WTC11 (cell line): ENCODE data around the gene LRTM2. TPM values are rescaled to one million over a fixed set of nuclear protein-coding genes. Genes with fewer than 3 reads are reported as not detected.
A peak's percentile ranks its signal among the peaks of the same experiment; 100 is the strongest.

Source experiments
- ATAC-seq: fragments of 200-7000 bp; cut with Tn5 transposase; 2 replicates; pipeline ENCODE4 v1.10.0; 2021; ENCODE audit warnings: mild to moderate bottlenecking, moderate library complexity
- CTCF ChIA-PET: fragments of 300-600 bp; sonication (Branson Sonifier 250); formaldehyde crosslinking; loops from one replicate; lab custom pipeline; 2021; ENCODE audit warnings: antibody characterized with exemption; lab: Charles Lee
- POLR2A ChIA-PET: fragments of 350-600 bp; sonication (Branson Sonifier 250); formaldehyde crosslinking; loops from one replicate; lab custom pipeline; 2021; ENCODE audit warnings: antibody characterized with exemption; lab: Charles Lee
- DNase-seq: peaks from one replicate; pipeline ENCODE4 v3.0.0; 2021; ENCODE audit warnings: low spot score
- H3K27ac Mint-ChIP-seq: 2 replicates; pipeline ENCODE4 v1.8.0; 2021; ENCODE audit warnings: mixed read lengths
- H3K27me3 Mint-ChIP-seq: 2 replicates; pipeline ENCODE4 v1.8.0; 2021; ENCODE audit warnings: low read depth, mild to moderate bottlenecking, moderate library complexity, mixed read lengths
- H3K36me3 Mint-ChIP-seq: 2 replicates; pipeline ENCODE4 v1.8.0; 2021; ENCODE audit warnings: mixed read lengths
- H3K4me1 Mint-ChIP-seq: 2 replicates; pipeline ENCODE4 v1.8.0; 2022; ENCODE audit warnings: mixed read lengths
- H3K4me3 Mint-ChIP-seq: 2 replicates; pipeline ENCODE4 v1.8.0; 2021; ENCODE audit warnings: mild to moderate bottlenecking, moderate library complexity, mixed read lengths
- H3K9me3 Mint-ChIP-seq: 2 replicates; pipeline ENCODE4 v1.8.0; 2021; ENCODE audit warnings: mixed read lengths
- AFF4 ChIP-seq: sonication (generic); formaldehyde crosslinking; IDR thresholded peaks from 2 replicates; pipeline ENCODE4 v1.8.1; 2023; ENCODE audit warnings: mild to moderate bottlenecking, missing genetic modification reagents, borderline replicate concordance
- ATF1 ChIP-seq: sonication (generic); formaldehyde crosslinking; IDR thresholded peaks from 2 replicates; pipeline ENCODE4 v1.8.1; 2023; ENCODE audit warnings: mild to moderate bottlenecking, moderate library complexity, missing genetic modification reagents
- CDX4 ChIP-seq: fragments of 250-450 bp; sonication (Bioruptor Pico); IDR thresholded peaks from 2 replicates; pipeline ENCODE4 v1.9.0; 2021; ENCODE audit warnings: moderate library complexity, mild to moderate bottlenecking, inconsistent platforms, borderline replicate concordance
- JAZF1 ChIP-seq: fragments of 250-450 bp; sonication (Bioruptor Pico); IDR thresholded peaks from 2 replicates; pipeline ENCODE4 v1.9.0; 2021; ENCODE audit warnings: moderate library complexity, mild to moderate bottlenecking, inconsistent platforms
- KAT7 ChIP-seq: sonication (generic); formaldehyde crosslinking; IDR thresholded peaks from 2 replicates; pipeline ENCODE4 v1.8.1; 2023; ENCODE audit warnings: missing genetic modification reagents, mild to moderate bottlenecking, borderline replicate concordance
- MXD4 ChIP-seq: fragments of 250-450 bp; sonication (Bioruptor Pico); IDR thresholded peaks from 2 replicates; pipeline ENCODE4 v1.8.0; 2021; ENCODE audit warnings: mild to moderate bottlenecking, moderate library complexity, borderline replicate concordance
- NFE2L1 ChIP-seq: sonication (generic); formaldehyde crosslinking; IDR thresholded peaks from 2 replicates; pipeline ENCODE4 v1.8.1; 2023; ENCODE audit warnings: missing genetic modification reagents
- NFYB ChIP-seq: sonication (generic); formaldehyde crosslinking; conservative IDR thresholded peaks from 2 replicates; pipeline ENCODE4 v1.8.0; 2022; ENCODE audit warnings: low read depth, missing genetic modification reagents
- NR3C1 ChIP-seq: sonication (generic); formaldehyde crosslinking; conservative IDR thresholded peaks from 2 replicates; pipeline ENCODE4 v1.8.1; 2023; ENCODE audit warnings: low read depth, mild to moderate bottlenecking, missing genetic modification reagents
- SMAD3 ChIP-seq: sonication (generic); formaldehyde crosslinking; IDR thresholded peaks from 2 replicates; pipeline ENCODE4 v1.8.0; 2022; ENCODE audit warnings: missing genetic modification reagents, mild to moderate bottlenecking, borderline replicate concordance
- ZNF121 ChIP-seq: sonication (generic); formaldehyde crosslinking; IDR thresholded peaks from 2 replicates; pipeline ENCODE4 v1.8.0; 2023; ENCODE audit warnings: missing genetic modification reagents
- ZNF396 ChIP-seq: fragments of 250-450 bp; sonication (Bioruptor Pico); IDR thresholded peaks from 2 replicates; pipeline ENCODE4 v1.8.0; 2021; ENCODE audit warnings: mild to moderate bottlenecking, moderate library complexity, borderline replicate concordance
- ZNF532 ChIP-seq: fragments of 250-450 bp; sonication (Bioruptor Pico); IDR thresholded peaks from 2 replicates; pipeline ENCODE4 v1.9.0; 2021; ENCODE audit warnings: mild to moderate bottlenecking, borderline replicate concordance
- ZNF671 ChIP-seq: fragments of 250-450 bp; sonication (Bioruptor Pico); IDR thresholded peaks from 2 replicates; pipeline ENCODE4 v1.8.0; 2021; ENCODE audit warnings: mild to moderate bottlenecking
- ZSCAN18 ChIP-seq: fragments of 250-450 bp; sonication (Bioruptor Pico); IDR thresholded peaks from 2 replicates; pipeline ENCODE4 v2.1.2; 2022; ENCODE audit warnings: mild to moderate bottlenecking, moderate library complexity
- total RNA-seq: library from RNA; stranded (reverse); gene quantifications from 3 replicates; pipeline ENCODE4 v1.2.3, GENCODE V29; 2021
- TF ChIP-seq, protein P1 (sequence below): fragments of 250-450 bp; sonication (Bioruptor Pico); IDR thresholded peaks from 2 replicates; pipeline ENCODE4 v1.9.0; 2021; ENCODE audit warnings: mild to moderate bottlenecking
- TF ChIP-seq, protein P2 (sequence below): sonication (generic); formaldehyde crosslinking; IDR thresholded peaks from 2 replicates; pipeline ENCODE4 v1.8.1; 2023; ENCODE audit warnings: mild to moderate bottlenecking, missing genetic modification reagents, moderate library complexity

LRTM2 gene
- total RNA-seq, 1 experiment from 2014 or later, result 0.66 TPM

DNA sequence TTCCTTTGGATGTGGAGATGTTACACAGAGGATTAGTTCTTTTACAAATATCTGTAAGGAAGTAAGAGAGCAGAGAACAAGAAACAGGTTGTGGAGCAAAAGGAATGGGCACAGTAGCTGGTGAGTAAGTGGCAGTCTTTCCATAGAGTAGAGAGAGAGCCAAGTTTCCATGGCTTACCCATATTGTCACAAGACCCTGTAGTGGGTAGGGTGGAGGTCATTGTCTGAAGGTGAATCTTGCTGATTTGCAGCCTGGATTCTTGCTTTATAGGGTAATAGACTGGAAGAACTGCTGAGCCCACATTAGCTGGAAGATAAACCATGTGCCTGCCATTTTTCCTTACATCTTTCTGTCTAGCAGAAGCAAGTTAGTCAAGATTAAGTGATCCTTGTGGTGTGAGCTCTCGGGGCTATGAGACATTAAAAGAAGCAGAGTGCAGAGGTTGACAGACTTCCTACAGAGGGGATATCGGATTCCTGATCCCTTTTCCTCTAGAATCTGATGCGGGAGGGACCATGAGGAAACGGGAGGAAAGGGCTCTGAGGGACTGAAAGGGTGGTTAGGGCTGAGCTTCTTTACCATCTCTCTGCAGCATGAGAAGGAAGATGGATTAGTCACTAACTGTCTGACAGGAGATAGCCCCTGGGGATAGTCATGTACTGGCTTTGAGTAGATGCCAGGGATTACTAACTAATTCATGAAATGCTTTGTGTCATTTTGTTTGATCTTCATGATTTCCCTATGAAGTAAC lies 44.0 kb upstream of the LRTM2 start:
- H3K36me3 Mint-ChIP-seq, result peaks cover 9% of the 10 kb centered on the region
- ChIA-PET CTCF (interaction anchor here (1.0 to 2.3 kb wide), 2 partner anchors 15 to 164 kb away, joined by 4 to 13 read pairs; no protein-coding TSS in a partner anchor), POLR2A (interaction anchor here (0.8 kb wide), 1 partner anchor 88 kb away, joined by 3 read pairs; no protein-coding TSS in a partner anchor)
- TF ChIP-seq ZNF532 (CRISPR knock-in tag), result no peak
- no peaks in the 10 kb centered on the region for H3K9me3 Mint-ChIP-seq
- peak overlapping the region; percentile 7 for H3K27ac Mint-ChIP-seq
- H3K27me3 Mint-ChIP-seq, result no peaks in the 10 kb centered on the region
- no peak overlapping the region for H3K4me3 Mint-ChIP-seq
- ATAC-seq, result peak; percentile 26; the same call in 1 of the 2 replicates
- DNase-seq, result no peak
- H3K4me1 Mint-ChIP-seq, result peaks cover 20% of the 10 kb centered on the region

DNA sequence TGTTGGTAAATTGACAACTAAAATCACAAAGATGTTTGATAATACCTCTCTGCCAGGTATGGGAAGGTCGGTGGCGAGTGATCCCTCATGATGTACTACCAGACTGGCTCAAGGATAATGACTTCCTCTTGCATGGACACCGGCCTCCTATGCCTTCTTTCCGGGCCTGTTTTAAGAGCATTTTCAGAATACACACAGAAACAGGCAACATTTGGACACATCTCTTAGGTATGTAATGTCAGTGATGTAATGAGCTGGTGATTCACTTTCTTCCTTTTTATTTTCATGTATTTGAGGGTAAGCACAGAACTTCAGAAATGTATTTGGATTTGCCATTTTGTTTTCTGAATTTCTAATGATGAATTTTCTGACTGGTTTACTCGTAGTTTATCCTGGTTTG lies 42.6 kb upstream of the LRTM2 start:
- ATAC-seq (no peak), DNase-seq (no peak)
- Mint-ChIP-seq H3K27ac (no peak overlapping the region), H3K27me3 (no peaks in the 10 kb centered on the region), H3K36me3 (peaks cover 9% of the 10 kb centered on the region), H3K4me1 (peaks cover 22% of the 10 kb centered on the region), H3K4me3 (no peak overlapping the region), H3K9me3 (no peaks in the 10 kb centered on the region)
- TF ChIP-seq ZNF671 (CRISPR knock-in tag) (no peak), NR3C1 (no peak), JAZF1 (CRISPR knock-in tag) (no peak), ATF1 (CRISPR knock-in tag) (no peak), NFYB (CRISPR knock-in tag) (no peak), ZNF396 (CRISPR knock-in tag) (no peak), ZNF121 (CRISPR knock-in tag) (no peak), NFE2L1 (CRISPR knock-in tag) (no peak), MXD4 (CRISPR knock-in tag) (no peak)
- TF ChIP-seq, protein P1, sequence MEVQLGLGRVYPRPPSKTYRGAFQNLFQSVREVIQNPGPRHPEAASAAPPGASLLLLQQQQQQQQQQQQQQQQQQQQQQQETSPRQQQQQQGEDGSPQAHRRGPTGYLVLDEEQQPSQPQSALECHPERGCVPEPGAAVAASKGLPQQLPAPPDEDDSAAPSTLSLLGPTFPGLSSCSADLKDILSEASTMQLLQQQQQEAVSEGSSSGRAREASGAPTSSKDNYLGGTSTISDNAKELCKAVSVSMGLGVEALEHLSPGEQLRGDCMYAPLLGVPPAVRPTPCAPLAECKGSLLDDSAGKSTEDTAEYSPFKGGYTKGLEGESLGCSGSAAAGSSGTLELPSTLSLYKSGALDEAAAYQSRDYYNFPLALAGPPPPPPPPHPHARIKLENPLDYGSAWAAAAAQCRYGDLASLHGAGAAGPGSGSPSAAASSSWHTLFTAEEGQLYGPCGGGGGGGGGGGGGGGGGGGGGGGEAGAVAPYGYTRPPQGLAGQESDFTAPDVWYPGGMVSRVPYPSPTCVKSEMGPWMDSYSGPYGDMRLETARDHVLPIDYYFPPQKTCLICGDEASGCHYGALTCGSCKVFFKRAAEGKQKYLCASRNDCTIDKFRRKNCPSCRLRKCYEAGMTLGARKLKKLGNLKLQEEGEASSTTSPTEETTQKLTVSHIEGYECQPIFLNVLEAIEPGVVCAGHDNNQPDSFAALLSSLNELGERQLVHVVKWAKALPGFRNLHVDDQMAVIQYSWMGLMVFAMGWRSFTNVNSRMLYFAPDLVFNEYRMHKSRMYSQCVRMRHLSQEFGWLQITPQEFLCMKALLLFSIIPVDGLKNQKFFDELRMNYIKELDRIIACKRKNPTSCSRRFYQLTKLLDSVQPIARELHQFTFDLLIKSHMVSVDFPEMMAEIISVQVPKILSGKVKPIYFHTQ, result no peak
- TF ChIP-seq, protein P2, sequence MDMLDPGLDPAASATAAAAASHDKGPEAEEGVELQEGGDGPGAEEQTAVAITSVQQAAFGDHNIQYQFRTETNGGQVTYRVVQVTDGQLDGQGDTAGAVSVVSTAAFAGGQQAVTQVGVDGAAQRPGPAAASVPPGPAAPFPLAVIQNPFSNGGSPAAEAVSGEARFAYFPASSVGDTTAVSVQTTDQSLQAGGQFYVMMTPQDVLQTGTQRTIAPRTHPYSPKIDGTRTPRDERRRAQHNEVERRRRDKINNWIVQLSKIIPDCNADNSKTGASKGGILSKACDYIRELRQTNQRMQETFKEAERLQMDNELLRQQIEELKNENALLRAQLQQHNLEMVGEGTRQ, result no peak
- ChIA-PET POLR2A (no interaction called here), CTCF (interaction anchor here (1.0 kb wide), 1 partner anchor 13 kb away, joined by 3 read pairs; no protein-coding TSS in a partner anchor)

- DNase-seq, result no peak
- no peak for ATAC-seq
- Mint-ChIP-seq H3K9me3 (no peaks in the 10 kb centered on the region), H3K27me3 (no peaks in the 10 kb centered on the region), H3K4me1 (peaks cover 22% of the 10 kb centered on the region), H3K36me3 (peaks cover 6% of the 10 kb centered on the region), H3K27ac (no peak overlapping the region), H3K4me3 (no peak overlapping the region)
- POLR2A ChIA-PET, result no interaction called here
- CTCF ChIA-PET, result no interaction called here
- no peak for TF ChIP-seq ZNF396 (CRISPR knock-in tag)
- no peak for TF ChIP-seq KAT7 (CRISPR knock-in tag)
- TF ChIP-seq CDX4 (CRISPR knock-in tag), result no peak
- TF ChIP-seq AFF4, result no peak
- TF ChIP-seq ZSCAN18 (CRISPR knock-in tag), result no peak
- TF ChIP-seq SMAD3 (CRISPR knock-in tag), result no peak
Measured at GRCh38 chr12:1778911-1779310, 41.5 kb upstream of the LRTM2 start.
